Lung (tissue), 12 donors: ENCODE data around the gene SNX22. TPM values are rescaled to one million over a fixed set of nuclear protein-coding genes. Genes with fewer than 3 reads are reported as not detected.

Source experiments
- ATAC-seq: fragments of 200-7000 bp; cut with Tn5 transposase; one replicate; pipeline ENCODE4 v1.9.1; 2020; ENCODE audit warnings: moderate number of reproducible peaks; ENCODE audit not compliant: insufficient read depth, low FRiP score
- DNase-seq, 3 donors: peaks; one replicate each; pipeline ENCODE4 v3.0.0-alpha.2; 2013 to 2017
- H3K27ac ChIP-seq, 2 donors: one replicate each; pipeline ENCODE4 v1.5.1; 2013; ENCODE audit warnings: mild to moderate bottlenecking in 2 of 2, moderate library complexity in 2 of 2, control low read depth in 1 of 2, inconsistent platforms in 1 of 2, low read depth in 1 of 2, low read length in 1 of 2
- H3K27me3 ChIP-seq, 3 donors: one replicate each; pipeline ENCODE4 v1.5.1; 2013; ENCODE audit warnings: low read length in 2 of 3; ENCODE audit not compliant: control insufficient read depth in 3 of 3, insufficient read depth in 3 of 3
- H3K36me3 ChIP-seq, 4 donors: one replicate each; pipeline ENCODE4 v1.5.1; 2013; ENCODE audit warnings: low read length in 4 of 4, mild to moderate bottlenecking in 1 of 4, moderate library complexity in 1 of 4; ENCODE audit not compliant: control insufficient read depth in 4 of 4, insufficient read depth in 4 of 4
- H3K4me1 ChIP-seq, 5 donors: one replicate each; pipeline ENCODE4 v1.5.1; 2013; ENCODE audit warnings: low read length in 5 of 5, mild to moderate bottlenecking in 2 of 5, moderate library complexity in 1 of 5; ENCODE audit not compliant: control insufficient read depth in 5 of 5, insufficient read depth in 5 of 5
- H3K4me3 ChIP-seq: one replicate; pipeline ENCODE4 v1.5.1; 2013; ENCODE audit warnings: mild to moderate bottlenecking, control low read depth, moderate library complexity
- H3K9ac ChIP-seq, 2 donors: one replicate each; pipeline ENCODE4 v1.5.1; 2013; ENCODE audit warnings: low read length in 2 of 2, control low read depth in 1 of 2; ENCODE audit not compliant: insufficient read depth in 1 of 2
- H3K9me3 ChIP-seq, 4 donors: one replicate each; pipeline ENCODE4 v1.5.1; 2013; ENCODE audit warnings: low read length in 3 of 4, mild to moderate bottlenecking in 1 of 4, moderate library complexity in 1 of 4; ENCODE audit not compliant: control insufficient read depth in 4 of 4, insufficient read depth in 3 of 4
- CTCF ChIP-seq: IDR thresholded peaks from 2 replicates; pipeline ENCODE4 v1.5.1; 2012; ENCODE audit warnings: mild to moderate bottlenecking; ENCODE audit errors: control extremely low read depth, extremely low read depth
- WGBS, 2 donors: extraction: QIAGEN DNeasy Blood & Tissue Kit; methylation state at CpG; one replicate each; pipeline ENCODE4 v1.1.7; 2013; 5-methylcytosine and 5-hydroxymethylcytosine counted together
- polyA plus RNA-seq, 2 donors: library from polyadenylated mRNA; stranded (reverse); fragments of 200-250 nt; gene quantifications; one replicate each; pipeline ENCODE4 v1.2.1, GENCODE V29; 2013
- total RNA-seq, 2 donors: library from RNA; depleted of rRNA in 1 of 2; stranded (reverse); fragments of >200 nt in 1 of 2; gene quantifications; one replicate each; pipeline ENCODE4 v1.2.1, GENCODE V29; 2014 to 2021
- donor health status: control.
- donor health status: control.
- donor health status: Bipolar disorder and iron deficiency.
- donor health status: healthy.
- donor health status: DM: yes; HTN: yes; CAD: no.

Gene SNX22
- total and polyA plus RNA-seq, 4 donors: 3.4 to 20.3 (median 9.2) TPM

GRCh38 chr15:64191971-64192830 lies 40.7 kb downstream of the SNX22 start:
- Histone ChIP-seq H3K27me3 (no peaks in the 10 kb centered on the region), H3K9ac (no peak overlapping the region), H3K9me3 (no peaks in the 10 kb centered on the region), H3K27ac (no peak overlapping the region), H3K36me3 (peaks cover 0 to 8% (median 5%) of the 10 kb centered on the region in 4 donors), H3K4me3 (no peak overlapping the region), H3K4me1 (peaks cover 0 to 6% (median 0%) of the 10 kb centered on the region in 5 donors)
- no peak for TF ChIP-seq CTCF
- peak in 1 of 3 donors; percentile 12 for DNase-seq
- 89 to 93% methylated on average over 5 of the region's 5 CpGs for WGBS, 2 donors
- ATAC-seq: no peak

GRCh38 chr15:64193971-64194370 lies 42.4 kb downstream of the SNX22 start:
- H3K27ac ChIP-seq: no peak overlapping the region
- peaks cover 0 to 8% (median 4%) of the 10 kb centered on the region in 4 donors for H3K36me3 ChIP-seq
- TF ChIP-seq CTCF: no peak
- ATAC-seq: no peak
- WGBS, 2 donors: 90 to 92% methylated on average over 6 of the region's 6 CpGs
- no peak overlapping the region for H3K4me3 ChIP-seq
- no peaks in the 10 kb centered on the region for H3K27me3 ChIP-seq
- peaks cover 0 to 6% (median 2%) of the 10 kb centered on the region in 5 donors for H3K4me1 ChIP-seq
- no peaks in the 10 kb centered on the region for H3K9me3 ChIP-seq
- no peak for DNase-seq
- H3K9ac ChIP-seq: no peak overlapping the region

GRCh38 chr15:64197425-64197824 lies 45.9 kb downstream of the SNX22 start:
- ATAC-seq: no peak
- peaks cover 0 to 6% (median 0%) of the 10 kb centered on the region in 5 donors for H3K4me1 ChIP-seq
- WGBS, 2 donors: 89 to 90% methylated on average over 1 of the region's 1 CpG
- peaks cover 0 to 12% (median 8%) of the 10 kb centered on the region in 4 donors for H3K36me3 ChIP-seq
- TF ChIP-seq CTCF: no peak
- no peaks in the 10 kb centered on the region for H3K27me3 ChIP-seq
- no peak overlapping the region for H3K4me3 ChIP-seq
- H3K9me3 ChIP-seq: no peaks in the 10 kb centered on the region
- no peak overlapping the region for H3K9ac ChIP-seq
- peak in 2 of 3 donors; percentile 69 for DNase-seq
- H3K27ac ChIP-seq: no peak overlapping the region
